Measurements from ENCODE around the gene MYEOV. TPM values are rescaled to one million over a fixed set of nuclear protein-coding genes. Genes with fewer than 3 reads are reported as not detected.

MYEOV gene
- total and polyA plus RNA-seq, 10 of the 15 experiments (the other 5 are each of a cell fraction or from before 2014, with no cell fraction given) = 0.05 to 0.40 (median 0.26) TPM; not detected in 3

DNA sequence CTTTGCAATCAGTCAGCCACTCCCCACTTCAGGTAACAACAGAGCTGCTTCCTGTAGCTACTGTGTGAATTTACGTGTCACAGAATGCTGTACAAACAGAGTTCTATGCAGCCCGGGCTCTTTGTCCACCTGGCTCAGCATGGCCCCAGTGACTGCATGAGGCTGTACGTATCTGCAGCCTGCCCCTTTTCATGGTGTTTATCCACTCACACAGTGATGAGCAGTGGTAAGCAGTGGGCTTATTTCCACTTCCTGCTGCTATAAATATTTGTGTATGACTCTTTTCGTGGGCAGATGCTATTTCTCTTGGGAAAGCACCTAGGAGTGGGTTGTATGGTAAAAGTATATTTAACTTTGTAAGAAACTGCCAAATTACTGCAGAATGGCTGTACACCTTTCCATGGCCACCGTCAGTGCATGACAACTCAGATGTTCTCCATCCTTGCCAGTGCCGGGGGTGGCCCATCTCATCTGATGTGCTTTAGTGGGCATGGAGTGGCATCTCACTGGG, 43.3 kb downstream of the MYEOV start (continued):
- TF ChIP-seq MTA3 (IDR thresholded peaks at IDR 0.05; ENCODE audit: borderline replicate concordance, low read length) (peak; percentile 46; the same call in 1 of the 2 replicates), KLF5 (IDR thresholded peaks at IDR 0.05; ENCODE audit: partially characterized antibody) (no peak), RELA (IDR thresholded peaks at IDR 0.05; ENCODE audit: borderline replicate concordance, partially characterized antibody) (no peak), ZNF274 (IDR thresholded peaks at IDR 0.05; ENCODE audit: insufficient read depth, insufficient read length) (no peak), CHD2 (IDR thresholded peaks at IDR 0.05; ENCODE audit: borderline replicate concordance, low read depth, low read length) (0 out of 2 replicates have a peak, but pooled peaks have one; percentile 19), BCL11A (IDR thresholded peaks at IDR 0.05; ENCODE audit: low read depth, low read length) (peak; percentile 62; the same call in 1 of the 2 replicates), RAD21 (IDR thresholded peaks at IDR 0.05; ENCODE audit: insufficient read depth, low read depth, low read length) (no peak), ESRRA (IDR thresholded peaks at IDR 0.05; ENCODE audit: low read length) (no peak), HDAC6 (IDR thresholded peaks at IDR 0.05; ENCODE audit: unreplicated experiment) (no peak), PML (IDR thresholded peaks at IDR 0.05; ENCODE audit: low read length) (no peak), SPI1 (IDR thresholded peaks at IDR 0.05; ENCODE audit: borderline replicate concordance, insufficient read depth, low read depth, low read length) (peak; percentile 66; the same call in 1 of the 2 replicates), SRF (IDR thresholded peaks at IDR 0.05; ENCODE audit: low read depth in 2 of 2, low read length in 2 of 2) (no peak), RAD51 (IDR thresholded peaks at IDR 0.05) (no peak), NBN (IDR thresholded peaks at IDR 0.05) (peak; percentile 45; the same call in 1 of the 2 replicates), CREB1 (IDR thresholded peaks at IDR 0.05; ENCODE audit: low read depth) (no peak; the same call in 1 of the 2 replicates), POLR2A (IDR thresholded peaks at IDR 0.05; ENCODE audit: low read depth, low read length) (no peak), NFYB (IDR thresholded peaks at IDR 0.05; ENCODE audit: insufficient read depth, low read depth, low read length) (no peak), ZNF207 (IDR thresholded peaks at IDR 0.05; ENCODE audit: borderline replicate concordance) (no peak), MYC (IDR thresholded peaks at IDR 0.05; ENCODE audit: insufficient read depth, insufficient read length, insufficient replicate concordance, low read length, severe bottlenecking) (no peak), FOXM1 (IDR thresholded peaks at IDR 0.05; ENCODE audit: low read depth, low read length) (peak; percentile 82; the same call in 1 of the 2 replicates), TCF7 (IDR thresholded peaks at IDR 0.05; ENCODE audit: borderline replicate concordance) (no peak), TCF12 (IDR thresholded peaks at IDR 0.05; ENCODE audit: low read depth, low read length) (peak; percentile 52; the same call in 1 of the 2 replicates), FOXK2 (IDR thresholded peaks at IDR 0.05) (peak; percentile 67; the same call in 1 of the 2 replicates), EED (IDR thresholded peaks at IDR 0.05; ENCODE audit: low read depth) (peak; percentile 30; the same call in 1 of the 2 replicates), CBFB (IDR thresholded peaks at IDR 0.05; ENCODE audit: low read depth) (0 out of 2 replicates have a peak, but pooled peaks have one; percentile 40), ZSCAN29 (IDR thresholded peaks at IDR 0.05) (no peak)
- TF ChIP-seq, protein P1, sequence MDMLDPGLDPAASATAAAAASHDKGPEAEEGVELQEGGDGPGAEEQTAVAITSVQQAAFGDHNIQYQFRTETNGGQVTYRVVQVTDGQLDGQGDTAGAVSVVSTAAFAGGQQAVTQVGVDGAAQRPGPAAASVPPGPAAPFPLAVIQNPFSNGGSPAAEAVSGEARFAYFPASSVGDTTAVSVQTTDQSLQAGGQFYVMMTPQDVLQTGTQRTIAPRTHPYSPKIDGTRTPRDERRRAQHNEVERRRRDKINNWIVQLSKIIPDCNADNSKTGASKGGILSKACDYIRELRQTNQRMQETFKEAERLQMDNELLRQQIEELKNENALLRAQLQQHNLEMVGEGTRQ (IDR thresholded peaks at IDR 0.05; ENCODE audit: borderline replicate concordance, low read depth, low read length) = no peak
- TF ChIP-seq, protein P2, sequence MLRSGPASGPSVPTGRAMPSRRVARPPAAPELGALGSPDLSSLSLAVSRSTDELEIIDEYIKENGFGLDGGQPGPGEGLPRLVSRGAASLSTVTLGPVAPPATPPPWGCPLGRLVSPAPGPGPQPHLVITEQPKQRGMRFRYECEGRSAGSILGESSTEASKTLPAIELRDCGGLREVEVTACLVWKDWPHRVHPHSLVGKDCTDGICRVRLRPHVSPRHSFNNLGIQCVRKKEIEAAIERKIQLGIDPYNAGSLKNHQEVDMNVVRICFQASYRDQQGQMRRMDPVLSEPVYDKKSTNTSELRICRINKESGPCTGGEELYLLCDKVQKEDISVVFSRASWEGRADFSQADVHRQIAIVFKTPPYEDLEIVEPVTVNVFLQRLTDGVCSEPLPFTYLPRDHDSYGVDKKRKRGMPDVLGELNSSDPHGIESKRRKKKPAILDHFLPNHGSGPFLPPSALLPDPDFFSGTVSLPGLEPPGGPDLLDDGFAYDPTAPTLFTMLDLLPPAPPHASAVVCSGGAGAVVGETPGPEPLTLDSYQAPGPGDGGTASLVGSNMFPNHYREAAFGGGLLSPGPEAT (IDR thresholded peaks at IDR 0.05; ENCODE audit: low read depth) = peak; percentile 73
- TF ChIP-seq, protein P3, sequence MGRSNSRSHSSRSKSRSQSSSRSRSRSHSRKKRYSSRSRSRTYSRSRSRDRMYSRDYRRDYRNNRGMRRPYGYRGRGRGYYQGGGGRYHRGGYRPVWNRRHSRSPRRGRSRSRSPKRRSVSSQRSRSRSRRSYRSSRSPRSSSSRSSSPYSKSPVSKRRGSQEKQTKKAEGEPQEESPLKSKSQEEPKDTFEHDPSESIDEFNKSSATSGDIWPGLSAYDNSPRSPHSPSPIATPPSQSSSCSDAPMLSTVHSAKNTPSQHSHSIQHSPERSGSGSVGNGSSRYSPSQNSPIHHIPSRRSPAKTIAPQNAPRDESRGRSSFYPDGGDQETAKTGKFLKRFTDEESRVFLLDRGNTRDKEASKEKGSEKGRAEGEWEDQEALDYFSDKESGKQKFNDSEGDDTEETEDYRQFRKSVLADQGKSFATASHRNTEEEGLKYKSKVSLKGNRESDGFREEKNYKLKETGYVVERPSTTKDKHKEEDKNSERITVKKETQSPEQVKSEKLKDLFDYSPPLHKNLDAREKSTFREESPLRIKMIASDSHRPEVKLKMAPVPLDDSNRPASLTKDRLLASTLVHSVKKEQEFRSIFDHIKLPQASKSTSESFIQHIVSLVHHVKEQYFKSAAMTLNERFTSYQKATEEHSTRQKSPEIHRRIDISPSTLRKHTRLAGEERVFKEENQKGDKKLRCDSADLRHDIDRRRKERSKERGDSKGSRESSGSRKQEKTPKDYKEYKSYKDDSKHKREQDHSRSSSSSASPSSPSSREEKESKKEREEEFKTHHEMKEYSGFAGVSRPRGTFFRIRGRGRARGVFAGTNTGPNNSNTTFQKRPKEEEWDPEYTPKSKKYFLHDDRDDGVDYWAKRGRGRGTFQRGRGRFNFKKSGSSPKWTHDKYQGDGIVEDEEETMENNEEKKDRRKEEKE (IDR thresholded peaks at IDR 0.05) = no peak
